Thoracic aorta (tissue), 2 donors: ENCODE measurements around the gene PLEKHH3. TPM values are rescaled to one million over a fixed set of nuclear protein-coding genes. Genes with fewer than 3 reads are reported as not detected.
"Not testable (repeated sequence)": the region's sequence is repeated elsewhere in the genome, so short reads cannot be mapped to it uniquely, and the experiment has no call there.

Experiments used
- ATAC-seq: fragments of 150-250 bp; one replicate; pipeline ENCODE4 v1.8.0; 2017; ENCODE audit warnings: low read depth; ENCODE audit not compliant: insufficient number of reproducible peaks, low FRiP score
- DNase-seq: peaks from one replicate; pipeline ENCODE4 v3.0.0-alpha.2; 2020; ENCODE audit warnings: low spot score
- H3K27ac ChIP-seq, 2 donors: fragments of 200-600 bp; sonication (generic); 1 replicate in 1 of 2; 2 replicates in 1 of 2; pipeline ENCODE4 v1.5.1; 2016; ENCODE audit warnings: mild to moderate bottlenecking in 2 of 2, moderate library complexity in 2 of 2
- H3K27me3 ChIP-seq: fragments of 200-600 bp; sonication (generic); replicated peaks from 2 replicates; pipeline ENCODE4 v1.6.0; 2016; ENCODE audit warnings: mild to moderate bottlenecking; ENCODE audit not compliant: insufficient read depth
- H3K36me3 ChIP-seq: fragments of 200-600 bp; sonication (generic); one replicate; pipeline ENCODE4 v1.5.1; 2016
- H3K4me1 ChIP-seq, 2 donors: fragments of 200-600 bp; sonication (generic); 1 replicate in 1 of 2; 2 replicates in 1 of 2; pipeline versions ENCODE4 v1.5.1 to v1.6.0; 2016; ENCODE audit warnings: low read depth in 2 of 2, mild to moderate bottlenecking in 1 of 2; ENCODE audit not compliant: control insufficient read depth in 1 of 2
- H3K4me3 ChIP-seq: fragments of 200-600 bp; sonication (generic); 2 replicates; pipeline ENCODE4 v1.5.1; 2016; ENCODE audit warnings: mild to moderate bottlenecking
- H3K9me3 ChIP-seq: fragments of 200-600 bp; sonication (generic); 2 replicates; pipeline ENCODE4 v1.5.1; 2016
- CTCF ChIP-seq: fragments of 200-600 bp; sonication (generic); IDR thresholded peaks from one replicate; pipeline ENCODE4 v1.5.1; 2019; ENCODE audit warnings: antibody characterized with exemption
- total RNA-seq, 2 donors: library from RNA; depleted of rRNA; stranded (reverse); fragments of >200 nt; gene quantifications; one replicate each; pipeline versions ENCODE4 v1.1.0 to v1.2.3, GENCODE V29; 2016

The PLEKHH3 gene
- total RNA-seq, 2 donors from 2014 or later = 54.8 to 59.2 TPM

- TF ChIP-seq CTCF = no peak
- Histone ChIP-seq H3K4me1 (peaks cover 42 to 65% of the 10 kb centered on the region in 2 donors), H3K27me3 (no peaks in the 10 kb centered on the region), H3K36me3 (peaks cover 46% of the 10 kb centered on the region), H3K9me3 (no peaks in the 10 kb centered on the region), H3K27ac (peak overlapping the region in 1 of 2 donors; percentile 73), H3K4me3 (no peak overlapping the region)
- ATAC-seq = no peak
- no peak for DNase-seq
These were observed 5.8 kb downstream of the PLEKHH3 start for GRCh38 chr17:42670789-42671657.

- TF ChIP-seq CTCF = no peak
- Histone ChIP-seq H3K4me1 (peaks cover 39 to 72% of the 10 kb centered on the region in 2 donors), H3K4me3 (peak overlapping the region; percentile 29), H3K36me3 (peaks cover 51% of the 10 kb centered on the region), H3K27ac (peak overlapping the region; percentile 66 to 81), H3K9me3 (no peaks in the 10 kb centered on the region), H3K27me3 (no peaks in the 10 kb centered on the region)
- DNase-seq = no peak
- no peak for ATAC-seq
These were observed 6.6 kb downstream of the PLEKHH3 start for GRCh38 chr17:42669977-42670788.

GRCh38 chr17:42669705-42669976, 7.2 kb downstream of the PLEKHH3 start:
- peak overlapping the region; percentile 66 to 81 for H3K27ac ChIP-seq
- DNase-seq (no peak), ATAC-seq (no peak)
- H3K4me3 ChIP-seq = no peak overlapping the region
- no peak for TF ChIP-seq CTCF
- no peaks in the 10 kb centered on the region for H3K27me3 ChIP-seq
- H3K36me3 ChIP-seq = peaks cover 51% of the 10 kb centered on the region
- H3K9me3 ChIP-seq = no peaks in the 10 kb centered on the region
- H3K4me1 ChIP-seq = peaks cover 34 to 70% of the 10 kb centered on the region in 2 donors

GRCh38 chr17:42667088-42667951, 9.5 kb downstream of the PLEKHH3 start:
- Histone ChIP-seq H3K36me3 (peaks cover 44% of the 10 kb centered on the region), H3K4me1 (peaks cover 18 to 46% of the 10 kb centered on the region in 2 donors)
- DNase-seq = no peak

GRCh38 chr17:42666126-42666525, 10.7 kb downstream of the PLEKHH3 start:
- not testable (repeated sequence) for H3K27me3 ChIP-seq, DNase-seq, H3K4me3 ChIP-seq, H3K9me3 ChIP-seq, ATAC-seq
- peaks cover 18 to 48% of the 10 kb centered on the region in 2 donors for H3K4me1 ChIP-seq
- H3K36me3 ChIP-seq = peaks cover 33% of the 10 kb centered on the region
- H3K27ac ChIP-seq = peak overlapping the region; percentile 76 to 81

More at GRCh38 chr17:42667088-42667951, 9.5 kb downstream of the PLEKHH3 start:
- H3K4me3 ChIP-seq = no peak overlapping the region
- TF ChIP-seq CTCF = no peak
- no peaks in the 10 kb centered on the region for H3K27me3 ChIP-seq
- peak; percentile 76 for ATAC-seq
- peak overlapping the region; percentile 76 to 81 for H3K27ac ChIP-seq
- H3K9me3 ChIP-seq = no peaks in the 10 kb centered on the region
